SK-N-SH (cell line): Measurements from ENCODE around the gene MYO15A. TPM values are rescaled to one million over a fixed set of nuclear protein-coding genes. Genes with fewer than 3 reads are reported as not detected.

Experiments
- CTCF ChIA-PET: fragments of 300-600, 350-600 bp; formaldehyde crosslinking; extraction: SDS; loops from one replicate; lab custom pipeline; 2021; lab: Yijun Ruan, JAX
- POLR2A ChIA-PET: fragments of 350-600 bp; sonication (Branson Sonifier 250); formaldehyde crosslinking; extraction: SDS; loops from one replicate; lab custom pipeline; 2020; ENCODE audit warnings: antibody characterized with exemption, inconsistent platforms; lab: Yijun Ruan, JAX
- DNase-seq: peaks from one replicate; pipeline ENCODE4 v3.0.0; 2012
- H2AFZ ChIP-seq: fragments of 200-600 bp; sonication (generic); 2 replicates; pipeline ENCODE4 v1.8.1; 2016; ENCODE audit warnings: antibody characterized with exemption, mild to moderate bottlenecking, low read depth
- H3F3A ChIP-seq: fragments of 200-600 bp; sonication (generic); replicated peaks from 2 replicates; pipeline ENCODE3; 2016; ENCODE audit warnings: antibody characterized with exemption, mild to moderate bottlenecking; ENCODE audit not compliant: insufficient read depth
- H3K27ac ChIP-seq, 2 experiments: fragments of 200-500 bp in 1 of 2; fragments of 200-600 bp in 1 of 2; sonication (Bioruptor generic) in 1 of 2; sonication (generic), shearing (Covaris generic) in 1 of 2; 2 replicates each; pipeline versions ENCODE4 v1.5.1 to v1.6.1; 2014 to 2016; ENCODE audit warnings: low read depth in 2 of 2, inconsistent platforms in 1 of 2, low read length in 1 of 2, mild to moderate bottlenecking in 1 of 2, mixed read lengths in 1 of 2
- H3K27me3 ChIP-seq: fragments of 200-600 bp; sonication (generic), shearing (Covaris generic); 2 replicates; pipeline ENCODE4 v1.6.1; 2016; ENCODE audit warnings: mixed run types; ENCODE audit not compliant: insufficient read depth
- H3K36me3 ChIP-seq, 2 experiments: fragments of 200-500 bp in 1 of 2; fragments of 200-600 bp in 1 of 2; sonication (Bioruptor generic) in 1 of 2; sonication (generic) in 1 of 2; replicated peaks in 1 of 2; 2 replicates each; pipeline versions ENCODE3 to v1.5.1; 2014 to 2016; ENCODE audit warnings: low read length in 1 of 2, mild to moderate bottlenecking in 1 of 2; ENCODE audit not compliant: insufficient read depth in 2 of 2, control insufficient read depth in 1 of 2
- H3K4me1 ChIP-seq, 2 experiments: fragments of 200-500 bp in 1 of 2; fragments of 200-600 bp in 1 of 2; sonication (Bioruptor generic) in 1 of 2; sonication (generic), shearing (Covaris generic) in 1 of 2; 2 replicates each; pipeline versions ENCODE4 v1.5.1 to v1.6.1; 2014 to 2016; ENCODE audit warnings: low read depth in 1 of 2, low read length in 1 of 2, mixed run types in 1 of 2; ENCODE audit not compliant: insufficient read depth in 2 of 2, control insufficient read depth in 1 of 2
- H3K4me2 ChIP-seq: fragments of 200-600 bp; sonication (generic), shearing (Covaris generic); 2 replicates; pipeline ENCODE4 v1.6.1; 2017; ENCODE audit warnings: mixed run types
- H3K4me3 ChIP-seq, 2 experiments: fragments of 200-500 bp in 1 of 2; fragments of 200-600 bp in 1 of 2; sonication (Bioruptor generic) in 1 of 2; sonication (generic), shearing (Covaris generic) in 1 of 2; 2 replicates each; pipeline versions ENCODE4 v1.5.1 to v1.8.1; 2014 to 2016; ENCODE audit warnings: low read depth in 2 of 2, inconsistent platforms in 1 of 2, low read length in 1 of 2, mild to moderate bottlenecking in 1 of 2, mixed read lengths in 1 of 2, moderate library complexity in 1 of 2
- H3K79me2 ChIP-seq: fragments of 200-600 bp; sonication (generic); 2 replicates; pipeline ENCODE4 v1.8.1; 2017; ENCODE audit warnings: mild to moderate bottlenecking; ENCODE audit not compliant: insufficient read depth
- H3K9ac ChIP-seq: fragments of 200-600 bp; sonication (generic); 2 replicates; pipeline ENCODE4 v1.6.1; 2017; ENCODE audit warnings: mixed run types
- H3K9me2 ChIP-seq: fragments of 200-600 bp; sonication (generic); 2 replicates; pipeline ENCODE4 v1.6.1; 2017; ENCODE audit warnings: mixed run types
- H3K9me3 ChIP-seq: fragments of 200-600 bp; sonication (generic); 2 replicates; pipeline ENCODE4 v1.6.1; 2017; ENCODE audit warnings: mixed run types, mild to moderate bottlenecking, moderate library complexity
- H4K20me1 ChIP-seq: fragments of 200-600 bp; sonication (generic); 2 replicates; pipeline ENCODE4 v1.6.1; 2017; ENCODE audit warnings: mild to moderate bottlenecking, mixed run types; ENCODE audit not compliant: insufficient read depth
- ELF1 ChIP-seq: IDR thresholded peaks from 2 replicates; pipeline ENCODE4 v1.4.0; 2012
- EZH2phosphoT487 ChIP-seq: fragments of 200-600 bp; sonication (generic); IDR thresholded peaks from 2 replicates; pipeline ENCODE4 v1.6.1; 2017; ENCODE audit warnings: low read depth, mixed run types, mild to moderate bottlenecking, antibody characterized with exemption, moderate library complexity, borderline replicate concordance
- FOSL2 ChIP-seq: IDR thresholded peaks from 2 replicates; pipeline ENCODE4 v1.4.0; 2012; ENCODE audit warnings: low read depth, mild to moderate bottlenecking, moderate library complexity, borderline replicate concordance
- FOXJ3 ChIP-seq: sonication (generic); formaldehyde crosslinking; IDR thresholded peaks from 2 replicates; pipeline ENCODE4 v1.5.1; 2020; ENCODE audit warnings: mild to moderate bottlenecking, missing genetic modification reagents
- FOXM1 ChIP-seq: IDR thresholded peaks from 2 replicates; pipeline ENCODE4 v1.4.0; 2012; ENCODE audit warnings: low read depth, mild to moderate bottlenecking
- MXI1 ChIP-seq: IDR thresholded peaks from 2 replicates; pipeline ENCODE4 v1.6.1; 2012; ENCODE audit warnings: mild to moderate bottlenecking, low read depth, low read length, improper control_type of control experiment
- NFIC ChIP-seq: IDR thresholded peaks from 2 replicates; pipeline ENCODE4 v1.4.0; 2012; ENCODE audit warnings: borderline replicate concordance
- RAD21 ChIP-seq: IDR thresholded peaks from 2 replicates; pipeline ENCODE4 v1.6.1; 2012; ENCODE audit warnings: mild to moderate bottlenecking, low read length
- RCOR1 ChIP-seq: fragments of 150-350 bp; IDR thresholded peaks from 2 replicates; pipeline ENCODE4 v1.6.1; 2017; ENCODE audit warnings: antibody characterized with exemption, low read length
- REST ChIP-seq: IDR thresholded peaks from 2 replicates; pipeline ENCODE4 v1.6.1; 2012; ENCODE audit warnings: mild to moderate bottlenecking, low read depth, low read length, moderate library complexity
- RXRA ChIP-seq: IDR thresholded peaks from 2 replicates; pipeline ENCODE4 v1.4.0; 2012; ENCODE audit warnings: low read depth, mild to moderate bottlenecking, borderline replicate concordance
- SMC3 ChIP-seq: IDR thresholded peaks from 2 replicates; pipeline ENCODE4 v1.6.1; 2012; ENCODE audit warnings: low read depth, low read length, improper control_type of control experiment
- TAF1 ChIP-seq: IDR thresholded peaks from 2 replicates; pipeline ENCODE4 v1.6.1; 2012; ENCODE audit warnings: low read depth, mild to moderate bottlenecking, low read length, moderate library complexity, borderline replicate concordance
- TCF12 ChIP-seq: IDR thresholded peaks from 2 replicates; pipeline ENCODE4 v1.4.0; 2012
- USF1 ChIP-seq: IDR thresholded peaks from 2 replicates; pipeline ENCODE4 v1.4.0; 2012; ENCODE audit warnings: low read depth, borderline replicate concordance
- USF2 ChIP-seq: fragments of 150-350 bp; IDR thresholded peaks from 2 replicates; pipeline ENCODE4 v1.6.1; 2017; ENCODE audit warnings: antibody characterized with exemption, low read length, low read depth, borderline replicate concordance
- YY1 ChIP-seq: IDR thresholded peaks from 2 replicates; pipeline ENCODE4 v1.4.0; 2012; ENCODE audit warnings: low read depth, mild to moderate bottlenecking
- WGBS: methylation state at CpG from one replicate; pipeline ENCODE4 v1.1.6; 2017; ENCODE audit warnings: low lambda C conversion rate; 5-methylcytosine and 5-hydroxymethylcytosine counted together
- polyA plus RNA-seq, 3 experiments: library from polyadenylated mRNA; depleted of rRNA; stranded (reverse); fragments of >200 nt; gene quantifications; 2 replicates each; pipeline ENCODE4 v1.2.3, GENCODE V29; 2012
- TF ChIP-seq, protein P1 (sequence below): fragments of 150-350 bp; IDR thresholded peaks from 2 replicates; pipeline ENCODE4 v1.6.1; 2016; ENCODE audit warnings: mild to moderate bottlenecking, low read depth, low read length
- TF ChIP-seq, protein P2 (sequence below): IDR thresholded peaks from 2 replicates; pipeline ENCODE4; 2012
- TF ChIP-seq, protein P3 (sequence below): IDR thresholded peaks from 2 replicates; pipeline ENCODE4 v1.4.0; 2012; ENCODE audit warnings: low read depth, borderline replicate concordance

The MYO15A gene
- polyA plus RNA-seq, 1 of the 3 experiments (the other 2 are of a cell fraction): 0.43 TPM

GRCh38 chr17:18076936-18077335 lies 31.6 kb upstream of the MYO15A start:
- Histone ChIP-seq H3K4me3 (no peak overlapping the region), H3K27me3 (no peaks in the 10 kb centered on the region), H3K27ac (no peak overlapping the region), H4K20me1 (no peaks in the 10 kb centered on the region), H3K36me3 (no peaks in the 10 kb centered on the region), H3K9me2 (no peaks in the 10 kb centered on the region), H3K9me3 (no peaks in the 10 kb centered on the region), H2AFZ (no peak overlapping the region), H3F3A (peaks cover 3% of the 10 kb centered on the region), H3K9ac (no peak overlapping the region), H3K79me2 (no peaks in the 10 kb centered on the region), H3K4me1 (peaks cover 0 to 2% of the 10 kb centered on the region in 2 experiments; a peak in 1 of 4 replicates), H3K4me2 (no peak overlapping the region)
- DNase-seq: no peak
- POLR2A ChIA-PET: no interaction called here
- TF ChIP-seq, protein P1, sequence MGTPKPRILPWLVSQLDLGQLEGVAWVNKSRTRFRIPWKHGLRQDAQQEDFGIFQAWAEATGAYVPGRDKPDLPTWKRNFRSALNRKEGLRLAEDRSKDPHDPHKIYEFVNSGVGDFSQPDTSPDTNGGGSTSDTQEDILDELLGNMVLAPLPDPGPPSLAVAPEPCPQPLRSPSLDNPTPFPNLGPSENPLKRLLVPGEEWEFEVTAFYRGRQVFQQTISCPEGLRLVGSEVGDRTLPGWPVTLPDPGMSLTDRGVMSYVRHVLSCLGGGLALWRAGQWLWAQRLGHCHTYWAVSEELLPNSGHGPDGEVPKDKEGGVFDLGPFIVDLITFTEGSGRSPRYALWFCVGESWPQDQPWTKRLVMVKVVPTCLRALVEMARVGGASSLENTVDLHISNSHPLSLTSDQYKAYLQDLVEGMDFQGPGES: no peak
- no peak for TF ChIP-seq USF1
- no peak for TF ChIP-seq SMC3
- TF ChIP-seq RAD21: no peak
- TF ChIP-seq EZH2phosphoT487: no peak
- TF ChIP-seq TCF12: no peak
- TF ChIP-seq ELF1: no peak
- no peak for TF ChIP-seq REST
- TF ChIP-seq, protein P2, sequence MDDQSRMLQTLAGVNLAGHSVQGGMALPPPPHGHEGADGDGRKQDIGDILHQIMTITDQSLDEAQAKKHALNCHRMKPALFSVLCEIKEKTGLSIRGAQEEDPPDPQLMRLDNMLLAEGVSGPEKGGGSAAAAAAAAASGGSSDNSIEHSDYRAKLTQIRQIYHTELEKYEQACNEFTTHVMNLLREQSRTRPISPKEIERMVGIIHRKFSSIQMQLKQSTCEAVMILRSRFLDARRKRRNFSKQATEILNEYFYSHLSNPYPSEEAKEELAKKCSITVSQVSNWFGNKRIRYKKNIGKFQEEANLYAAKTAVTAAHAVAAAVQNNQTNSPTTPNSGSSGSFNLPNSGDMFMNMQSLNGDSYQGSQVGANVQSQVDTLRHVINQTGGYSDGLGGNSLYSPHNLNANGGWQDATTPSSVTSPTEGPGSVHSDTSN: no peak
- no peak for TF ChIP-seq NFIC
- no peak for TF ChIP-seq USF2
- TF ChIP-seq MXI1: no peak
- TF ChIP-seq FOXM1: no peak
- no peak for TF ChIP-seq FOSL2
- TF ChIP-seq FOXJ3: no peak
- TF ChIP-seq RXRA: no peak
- TF ChIP-seq RCOR1: no peak
- TF ChIP-seq, protein P3, sequence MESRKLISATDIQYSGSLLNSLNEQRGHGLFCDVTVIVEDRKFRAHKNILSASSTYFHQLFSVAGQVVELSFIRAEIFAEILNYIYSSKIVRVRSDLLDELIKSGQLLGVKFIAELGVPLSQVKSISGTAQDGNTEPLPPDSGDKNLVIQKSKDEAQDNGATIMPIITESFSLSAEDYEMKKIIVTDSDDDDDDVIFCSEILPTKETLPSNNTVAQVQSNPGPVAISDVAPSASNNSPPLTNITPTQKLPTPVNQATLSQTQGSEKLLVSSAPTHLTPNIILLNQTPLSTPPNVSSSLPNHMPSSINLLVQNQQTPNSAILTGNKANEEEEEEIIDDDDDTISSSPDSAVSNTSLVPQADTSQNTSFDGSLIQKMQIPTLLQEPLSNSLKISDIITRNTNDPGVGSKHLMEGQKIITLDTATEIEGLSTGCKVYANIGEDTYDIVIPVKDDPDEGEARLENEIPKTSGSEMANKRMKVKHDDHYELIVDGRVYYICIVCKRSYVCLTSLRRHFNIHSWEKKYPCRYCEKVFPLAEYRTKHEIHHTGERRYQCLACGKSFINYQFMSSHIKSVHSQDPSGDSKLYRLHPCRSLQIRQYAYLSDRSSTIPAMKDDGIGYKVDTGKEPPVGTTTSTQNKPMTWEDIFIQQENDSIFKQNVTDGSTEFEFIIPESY: no peak
- TF ChIP-seq TAF1: no peak
- no peak for TF ChIP-seq YY1
- CTCF ChIA-PET: no interaction called here
- 61% methylated on average over 7 of the region's 7 CpGs for WGBS
